Activated CD8-positive, alpha-beta memory T cell treated with anti-CD3 and anti-CD28 coated beads for 1 hour (primary cell): ENCODE data around the gene ATP2B1.

Experiments used
- DNase-seq, 2 donors: peaks; one replicate each; pipeline ENCODE4 v3.0.0-alpha.2; 2020; ENCODE audit warnings: low read depth in 1 of 2; ENCODE audit errors: extremely low read depth in 1 of 2

The ATP2B1 gene

DNA sequence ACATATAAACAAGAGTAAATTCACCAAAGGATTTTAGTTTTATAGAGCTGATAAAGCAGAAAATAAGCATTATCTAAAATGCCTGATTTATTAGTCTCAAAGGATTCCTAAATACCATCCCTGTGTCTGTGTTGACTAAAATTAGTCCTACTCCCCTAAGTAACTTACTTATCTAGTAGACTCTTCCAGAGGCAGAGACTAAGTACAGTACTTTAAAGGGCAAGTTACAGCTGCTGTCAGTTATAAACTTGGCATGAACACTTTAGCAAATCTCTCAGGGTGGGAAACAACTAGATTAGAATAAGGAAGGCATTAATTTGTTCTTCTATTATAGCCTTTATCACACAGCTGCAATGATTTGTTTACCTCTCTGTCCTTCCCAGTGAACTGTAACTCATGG is 46.0 kb downstream of the ATP2B1 start:
- no peak for DNase-seq

DNA sequence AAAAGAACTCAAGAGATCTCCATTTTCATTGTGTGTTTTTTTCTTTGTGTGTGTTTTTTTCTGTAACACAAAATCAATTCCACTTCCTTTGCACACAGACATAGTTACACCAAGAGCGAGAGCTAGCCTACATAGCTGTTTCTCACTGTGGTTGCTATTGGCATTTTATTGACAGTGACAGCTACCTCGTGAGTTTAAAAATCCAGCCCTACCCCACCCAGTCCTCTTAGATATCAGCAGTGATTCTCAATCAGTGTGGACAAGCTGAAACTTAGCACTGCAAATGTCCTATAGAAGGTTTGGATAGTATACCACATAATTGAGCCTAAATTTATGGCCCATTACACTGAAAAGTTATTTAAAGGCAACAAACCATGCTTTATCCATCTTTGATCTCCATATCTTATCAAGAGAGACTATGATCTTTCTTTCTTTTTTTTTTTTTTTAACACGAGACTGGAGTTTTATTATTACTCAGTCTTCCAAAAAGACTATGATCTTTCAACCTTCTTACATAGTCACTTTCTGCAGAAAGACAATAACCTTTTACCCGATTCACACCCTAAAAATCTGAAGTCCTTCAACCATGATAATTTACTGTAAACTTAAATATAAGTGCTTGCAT is 46.8 kb downstream of the ATP2B1 start:
- DNase-seq = no peak

GRCh38 chr12:89657739-89658138 is 50.9 kb downstream of the ATP2B1 start:
- no peak for DNase-seq

DNA sequence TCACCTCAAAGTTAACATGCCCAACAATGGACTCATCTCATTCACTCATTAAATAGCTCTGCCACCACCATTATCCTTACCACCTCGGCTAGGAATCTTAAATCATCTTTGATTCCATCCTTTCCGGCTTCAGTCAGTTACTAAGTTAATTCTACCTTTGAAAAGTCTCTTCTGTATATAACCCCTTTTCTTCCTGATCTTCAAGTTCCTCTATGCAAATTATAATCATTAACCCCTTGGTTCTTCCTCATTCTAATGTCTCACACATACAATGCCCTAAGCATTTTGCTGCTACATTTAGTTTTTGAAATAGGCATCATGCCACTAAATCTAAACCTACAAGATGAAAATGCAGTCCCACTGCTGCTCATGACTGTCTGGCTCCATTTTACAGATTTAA is 51.6 kb downstream of the ATP2B1 start:
- no peak for DNase-seq

GRCh38 chr12:89655841-89656240 is 52.8 kb downstream of the ATP2B1 start:
- DNase-seq = no peak

- DNase-seq = no peak
These were observed 57.4 kb downstream of the ATP2B1 start for GRCh38 chr12:89651192-89651591.

DNA sequence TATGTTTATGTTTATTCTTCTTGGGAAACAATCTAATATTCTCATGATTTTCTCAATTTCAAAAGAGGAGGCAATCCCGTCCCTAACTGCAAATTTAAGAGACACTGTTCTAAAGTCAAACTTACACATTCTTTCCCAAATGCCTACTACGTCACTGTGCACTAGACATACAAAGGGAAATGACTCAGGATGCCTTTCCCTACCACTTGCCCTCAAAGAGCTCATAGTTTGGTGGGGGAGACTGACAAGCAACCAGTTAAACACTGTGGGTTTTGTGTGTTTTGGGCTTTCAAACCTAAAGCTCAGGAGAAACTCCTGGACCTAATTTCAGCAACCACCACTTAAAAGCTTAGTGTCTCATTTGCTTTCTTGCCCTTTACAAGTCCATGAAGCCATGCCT is 58.4 kb downstream of the ATP2B1 start:
- DNase-seq = no peak

GRCh38 chr12:89649820-89650219 is 58.8 kb downstream of the ATP2B1 start:
- no peak for DNase-seq

- no peak for DNase-seq
These were observed 59.5 kb downstream of the ATP2B1 start for GRCh38 chr12:89649139-89649538.

DNA sequence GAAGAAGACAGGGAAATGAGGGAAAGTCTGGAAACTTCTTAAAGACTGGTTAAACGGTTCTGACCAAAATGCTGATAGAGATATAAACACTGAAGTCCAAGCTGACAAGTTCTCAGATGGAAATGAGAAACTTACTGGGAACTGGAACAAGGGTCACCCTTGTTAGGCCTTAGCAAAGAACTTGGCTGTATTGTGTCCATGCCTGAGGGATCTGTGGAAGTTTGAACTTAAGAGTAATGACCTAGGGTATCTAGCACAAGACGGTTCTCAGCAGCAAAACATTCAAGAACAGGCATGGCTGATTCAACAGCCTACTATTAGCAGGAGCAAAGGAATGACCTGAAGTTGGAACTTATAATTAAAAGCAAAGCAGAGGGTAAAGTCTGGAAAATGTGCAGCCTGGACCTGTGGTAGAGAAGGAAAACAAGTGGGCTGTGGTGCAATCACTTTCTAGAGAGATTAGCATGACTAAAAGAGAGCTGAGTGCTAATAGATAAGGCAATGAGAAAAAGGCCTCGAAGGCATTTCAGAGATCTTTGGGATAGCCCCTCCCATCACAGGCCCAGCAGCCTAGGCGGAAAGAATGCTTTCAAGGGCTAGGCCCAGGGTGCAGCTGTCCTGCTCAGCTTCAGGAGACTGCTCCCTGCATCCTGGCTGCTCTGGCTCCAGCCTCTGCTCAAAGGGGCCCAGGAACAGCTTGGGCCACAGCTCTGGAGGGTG is 60.3 kb downstream of the ATP2B1 start:
- DNase-seq = no peak

DNA sequence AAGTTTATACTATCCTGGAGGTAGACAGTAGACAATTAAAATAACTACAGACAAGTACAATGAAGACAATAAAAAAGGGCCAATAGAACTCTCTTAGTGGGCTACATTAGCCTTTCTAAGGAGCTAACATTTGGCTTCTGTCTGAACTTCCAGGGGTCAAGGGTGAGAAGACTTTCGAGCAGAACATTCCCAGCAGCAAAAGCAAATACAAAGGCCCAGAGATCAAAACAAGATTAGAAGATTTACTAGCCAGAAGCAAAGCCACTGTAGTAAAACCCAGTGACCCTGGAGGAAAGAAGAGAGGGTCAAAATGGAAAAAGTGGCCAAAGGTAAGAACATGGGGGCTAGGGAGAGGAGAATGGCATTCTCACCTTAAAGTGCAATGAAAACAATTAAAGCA is 63.2 kb downstream of the ATP2B1 start:
- no peak for DNase-seq

GRCh38 chr12:89642959-89643358 is 65.7 kb downstream of the ATP2B1 start:
- no peak for DNase-seq

DNA sequence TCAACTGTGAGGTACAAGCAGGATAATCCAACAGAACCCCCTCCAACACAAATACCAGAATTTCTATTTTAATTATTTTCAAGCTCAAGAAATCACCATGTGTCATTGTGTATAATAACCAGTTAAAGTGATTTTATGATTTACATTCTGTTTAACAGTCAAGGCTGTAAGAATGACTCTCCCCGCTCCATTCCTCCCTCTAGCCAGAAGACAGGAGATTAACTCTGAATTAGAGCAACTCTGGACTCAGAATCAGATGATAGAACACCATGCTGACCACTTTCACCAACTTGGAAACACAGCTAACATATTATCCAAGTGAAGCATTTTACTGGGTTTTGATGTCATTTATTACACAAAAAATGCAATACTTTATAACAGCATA is 71.9 kb downstream of the ATP2B1 start:
- DNase-seq = no peak

- no peak for DNase-seq
These were observed 72.4 kb downstream of the ATP2B1 start for GRCh38 chr12:89636052-89636775.

DNA sequence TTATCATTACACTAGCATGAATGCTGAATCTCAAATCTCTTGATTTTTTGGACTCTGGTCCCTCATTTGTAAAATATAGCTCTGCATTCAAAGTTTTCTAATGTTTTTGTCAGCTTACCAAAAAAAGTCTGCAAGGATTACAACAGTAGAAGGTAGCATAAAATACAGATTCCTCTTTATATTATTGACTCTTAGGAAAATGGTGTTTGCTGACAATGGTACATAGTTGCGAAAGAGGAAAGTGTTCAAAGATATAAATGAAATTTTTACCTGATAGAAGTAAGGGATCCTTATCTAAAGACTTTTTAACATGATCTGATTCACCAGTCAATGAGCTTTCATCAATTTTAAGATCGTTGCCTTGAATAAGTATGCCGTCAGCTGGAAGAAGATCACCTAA is 74.1 kb downstream of the ATP2B1 start:
- no peak for DNase-seq

DNA sequence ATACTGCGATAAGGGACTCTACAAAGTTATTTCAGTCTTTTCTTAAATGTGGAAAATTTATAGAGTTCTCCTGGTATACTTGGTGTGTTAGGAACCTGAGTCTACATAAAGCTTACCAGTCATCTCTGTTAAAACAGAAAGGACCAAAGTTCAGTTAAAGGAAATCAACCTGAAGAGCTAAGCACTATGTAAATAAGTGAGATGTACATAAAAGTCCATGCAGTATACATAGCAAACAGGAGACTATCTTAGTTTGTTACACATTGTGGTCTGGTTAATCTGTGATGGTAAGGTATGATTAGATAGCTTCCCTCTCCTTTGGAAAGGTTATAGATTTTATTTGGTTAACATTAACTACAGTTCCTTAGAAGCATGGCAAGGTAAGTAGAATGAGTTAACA is 75.9 kb downstream of the ATP2B1 start:
- DNase-seq = no peak

GRCh38 chr12:89622115-89622514 is 86.5 kb downstream of the ATP2B1 start:
- DNase-seq = no peak

GRCh38 chr12:89621521-89621920 is 87.1 kb downstream of the ATP2B1 start:
- DNase-seq = no peak

DNA sequence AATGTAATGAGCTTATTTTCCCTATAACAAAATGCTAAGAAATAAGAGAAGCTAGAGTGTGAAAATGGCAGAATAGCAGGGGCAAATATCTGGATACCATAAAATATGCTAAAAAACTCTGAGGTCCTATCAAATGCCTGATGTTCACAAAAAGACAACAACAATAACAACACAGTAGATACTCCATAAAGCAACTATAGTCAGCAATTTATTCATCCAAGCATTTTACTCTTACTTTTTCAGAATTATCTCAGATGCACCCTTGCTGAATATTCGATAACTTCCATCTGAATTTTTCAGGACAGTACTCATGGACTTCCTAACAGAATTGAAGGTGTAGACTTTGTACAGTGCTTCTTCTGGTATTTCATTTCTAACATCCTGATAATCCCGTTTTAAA is 88.9 kb downstream of the ATP2B1 start:
- no peak for DNase-seq

DNA sequence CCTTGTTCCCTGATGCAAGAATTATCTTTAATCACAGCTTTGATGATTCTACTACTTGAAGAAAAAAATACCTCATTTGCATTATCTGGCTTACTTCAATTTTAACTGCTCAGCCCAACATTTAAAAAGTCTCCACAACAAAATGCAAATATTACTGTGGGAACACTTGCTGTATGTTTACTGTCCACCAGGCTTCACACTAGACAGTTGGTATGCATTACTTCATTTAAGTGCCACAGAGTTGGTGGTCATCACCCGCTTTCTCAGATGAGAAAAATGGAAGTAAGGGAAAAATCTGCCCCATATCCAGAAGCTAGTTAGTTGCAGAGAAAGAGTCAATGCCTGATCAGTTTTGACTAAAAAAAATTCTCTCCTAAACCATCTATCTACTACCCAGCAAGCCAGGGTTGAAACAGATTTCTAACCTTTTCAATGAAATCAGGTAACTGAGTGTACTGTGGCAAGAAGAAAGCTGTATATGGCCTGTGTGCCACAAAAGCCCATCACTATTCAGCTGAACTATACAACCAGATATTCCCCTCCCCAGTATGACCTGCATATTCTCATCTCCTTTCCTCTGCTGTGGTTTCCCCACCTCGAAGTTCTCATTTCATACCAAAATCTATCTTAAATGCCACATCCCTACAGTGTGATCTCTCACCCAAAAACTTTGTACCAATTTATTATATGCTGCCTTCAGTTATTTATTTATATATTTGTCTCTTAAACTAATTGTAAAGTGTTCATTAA is 90.3 kb downstream of the ATP2B1 start:
- DNase-seq = no peak

- DNase-seq = no peak
These were observed 98.3 kb downstream of the ATP2B1 start for GRCh38 chr12:89610366-89610765.

DNA sequence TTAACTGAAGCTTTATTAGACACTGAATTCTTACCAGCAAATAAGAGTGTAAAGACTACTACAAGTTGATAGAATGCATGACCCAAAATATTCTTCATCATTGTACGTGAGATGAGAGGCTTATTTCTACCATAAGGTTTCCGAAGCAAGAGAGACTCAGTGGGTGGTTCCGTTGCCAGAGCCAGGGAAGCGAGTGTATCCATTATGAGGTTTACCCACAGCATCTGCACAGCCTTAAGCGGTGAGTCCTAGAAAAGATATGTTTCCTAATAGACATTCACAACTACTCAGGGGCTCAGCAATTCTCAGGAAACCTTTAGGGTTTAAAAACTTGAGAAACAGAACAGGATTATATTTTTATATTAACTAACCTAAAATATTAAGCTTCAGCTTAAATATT is 105.0 kb downstream of the ATP2B1 start:
- no peak for DNase-seq
